ENCODE results near the gene DGKK.

The DGKK gene

GRCh38 chrX:50452782-50453181 lies 17.8 kb downstream of the DGKK start:
- no peak for TF ChIP-seq CTCF (conservative IDR thresholded peaks at IDR 0.05)
- TF ChIP-seq ZFX (IDR thresholded peaks at IDR 0.05): no peak
- no peak overlapping the region for H3K27ac ChIP-seq

GRCh38 chrX:50450324-50450723 lies 20.3 kb downstream of the DGKK start:
- H3K27ac ChIP-seq: no peak overlapping the region
- TF ChIP-seq CTCF (conservative IDR thresholded peaks at IDR 0.05) (no peak), ZFX (IDR thresholded peaks at IDR 0.05) (no peak)

- no peak overlapping the region for H3K27ac ChIP-seq
- TF ChIP-seq ZFX (IDR thresholded peaks at IDR 0.05) (no peak), CTCF (conservative IDR thresholded peaks at IDR 0.05) (peak; percentile 42)
Observed at GRCh38 chrX:50448565-50448964, 22.1 kb downstream of the DGKK start.

- TF ChIP-seq CTCF (conservative IDR thresholded peaks at IDR 0.05) (no peak), ZFX (IDR thresholded peaks at IDR 0.05) (no peak)
- H3K27ac ChIP-seq: no peak overlapping the region
Observed at GRCh38 chrX:50447535-50447934, 23.1 kb downstream of the DGKK start.

GRCh38 chrX:50442426-50443116 lies 28.1 kb downstream of the DGKK start:
- no peak overlapping the region for H3K27ac ChIP-seq
- no peak for TF ChIP-seq CTCF (conservative IDR thresholded peaks at IDR 0.05)
- TF ChIP-seq ZFX (IDR thresholded peaks at IDR 0.05): no peak

- no peak overlapping the region for H3K27ac ChIP-seq
- TF ChIP-seq ZFX (IDR thresholded peaks at IDR 0.05) (no peak), CTCF (conservative IDR thresholded peaks at IDR 0.05) (no peak)
Observed at GRCh38 chrX:50436797-50437196, 33.8 kb downstream of the DGKK start.

GRCh38 chrX:50432829-50433289 lies 37.8 kb downstream of the DGKK start:
- TF ChIP-seq CTCF (conservative IDR thresholded peaks at IDR 0.05) (no peak), ZFX (IDR thresholded peaks at IDR 0.05) (no peak)
- H3K27ac ChIP-seq: no peak overlapping the region
